DND-41 (cell line): ENCODE data around the gene TBX2.

Experiments used
- CTCF ChIP-seq: IDR thresholded peaks from 2 replicates; pipeline ENCODE4 v1.5.1; 2012; ENCODE audit warnings: borderline replicate concordance, low read length, moderate library complexity, mild to moderate bottlenecking; ENCODE audit not compliant: poor library complexity, severe bottlenecking; ENCODE audit errors: extremely low read depth
- EZH2 ChIP-seq: IDR thresholded peaks from 3 replicates; pipeline ENCODE4 v1.6.1; 2012; ENCODE audit warnings: borderline replicate concordance, low read depth, mild to moderate bottlenecking, moderate library complexity, low read length, inconsistent platforms; ENCODE audit not compliant: severe bottlenecking

GRCh38 chr17:61383689-61384201 lies 15.9 kb upstream of the TBX2 start:
- no peak for TF ChIP-seq CTCF
- no peak for TF ChIP-seq EZH2
